Nephron (organoid): Measurements from ENCODE around the gene PRKCG.

Source experiments
- H3K27ac Mint-ChIP-seq, 3 experiments: 2 replicates each; pipeline ENCODE4 v1.8.0; 2020; ENCODE audit warnings: mixed read lengths in 3 of 3, mild to moderate bottlenecking in 2 of 3, moderate library complexity in 1 of 3
- H3K27me3 Mint-ChIP-seq: 2 replicates; pipeline ENCODE4 v1.8.0; 2021; ENCODE audit warnings: low read depth, mild to moderate bottlenecking, moderate library complexity, mixed read lengths
- H3K36me3 Mint-ChIP-seq: 2 replicates; pipeline ENCODE4 v1.8.0; 2020; ENCODE audit warnings: low read depth, mixed read lengths
- H3K4me1 Mint-ChIP-seq: 2 replicates; pipeline ENCODE4 v1.8.0; 2020; ENCODE audit warnings: mixed read lengths
- H3K4me3 Mint-ChIP-seq, 3 experiments: 2 replicates each; pipeline ENCODE4 v1.8.0; 2020; ENCODE audit warnings: mild to moderate bottlenecking in 3 of 3, mixed read lengths in 3 of 3, moderate library complexity in 2 of 3
- H3K9me3 Mint-ChIP-seq: 2 replicates; pipeline ENCODE4 v1.8.0; 2020; ENCODE audit warnings: mixed read lengths
- CTCF ChIP-seq, 3 experiments: fragments of 200-600 bp; sonication (generic); IDR thresholded peaks; one replicate each; pipeline ENCODE4 v1.5.0; 2021; ENCODE audit warnings: antibody characterized with exemption in 3 of 3; ENCODE audit not compliant: unreplicated experiment in 3 of 3

The PRKCG gene

DNA sequence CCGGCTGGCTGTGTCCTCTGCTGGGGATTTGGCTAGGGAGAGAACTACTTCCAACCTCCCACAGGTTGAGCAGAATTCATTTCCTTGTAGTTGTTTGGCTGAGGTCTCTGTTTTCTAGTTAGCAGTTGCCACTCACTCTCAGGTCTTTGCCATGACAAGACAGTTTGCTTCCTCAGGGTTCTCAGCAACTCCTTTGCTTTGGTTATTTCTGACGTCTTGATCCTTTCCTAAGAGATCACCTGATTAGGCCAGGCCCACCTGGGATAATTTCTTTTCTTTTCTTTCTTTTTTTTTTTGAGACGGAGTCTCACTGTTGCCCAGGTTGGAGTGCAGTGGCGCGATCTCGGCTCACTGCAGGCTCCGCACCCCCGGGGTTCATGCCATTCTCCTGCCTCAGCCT lies 71.4 kb downstream of the PRKCG start:
- Mint-ChIP-seq H3K36me3 (no peaks in the 10 kb centered on the region), H3K4me3 (no peak overlapping the region), H3K27ac (no peak overlapping the region), H3K9me3 (no peaks in the 10 kb centered on the region), H3K4me1 (no peaks in the 10 kb centered on the region), H3K27me3 (peaks cover 62% of the 10 kb centered on the region)
- TF ChIP-seq CTCF (IDR thresholded peaks at IDR 0.05; ENCODE audit: unreplicated experiment in 3 of 3) = no peak
